Fibroblast of villous mesenchyme (primary cell): ENCODE data around the gene DTYMK. TPM values are rescaled to one million over a fixed set of nuclear protein-coding genes. Genes with fewer than 3 reads are reported as not detected.

Experiments used
- DNase-seq: peaks from one replicate; pipeline ENCODE4 v3.0.0-alpha.2; 2010; ENCODE audit warnings: low read depth
- H3K4me3 ChIP-seq: 2 replicates; pipeline ENCODE4 v1.5.1; 2011; ENCODE audit warnings: low read depth, mild to moderate bottlenecking, low read length
- total RNA-seq: library from RNA; depleted of rRNA; stranded (reverse); fragments of >200 nt; gene quantifications from 2 replicates; pipeline ENCODE4 v1.2.3, GENCODE V29; 2012
- TF ChIP-seq, protein P1 (sequence below): IDR thresholded peaks from 2 replicates; pipeline ENCODE4 v1.5.1; 2012; ENCODE audit warnings: low read depth, mild to moderate bottlenecking, low read length; ENCODE audit not compliant: insufficient read depth

Gene DTYMK
- total RNA-seq, 1 donor, result 33.2 TPM

DNA sequence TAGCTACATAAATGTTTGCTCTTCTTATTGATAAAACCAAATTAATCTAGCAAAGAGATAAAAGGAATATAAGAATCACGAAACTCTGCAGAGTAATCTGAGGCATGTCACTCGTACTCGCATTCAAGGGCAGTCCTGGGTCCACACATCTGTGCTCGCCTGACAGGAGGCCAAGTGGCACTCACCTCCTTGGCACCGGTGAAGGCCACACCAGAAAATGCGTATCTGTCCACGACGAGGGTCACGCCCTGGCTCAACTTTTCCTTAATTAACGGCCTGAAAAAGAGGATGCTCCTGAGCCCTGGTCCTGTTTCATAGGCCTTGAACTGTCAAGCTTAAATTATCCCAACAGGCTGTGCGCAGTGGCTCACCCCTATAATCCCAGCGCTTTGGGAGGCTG is 6.6 kb downstream of the DTYMK start:
- H3K4me3 ChIP-seq, result no peak overlapping the region
- DNase-seq, result no peak
- TF ChIP-seq, protein P1, sequence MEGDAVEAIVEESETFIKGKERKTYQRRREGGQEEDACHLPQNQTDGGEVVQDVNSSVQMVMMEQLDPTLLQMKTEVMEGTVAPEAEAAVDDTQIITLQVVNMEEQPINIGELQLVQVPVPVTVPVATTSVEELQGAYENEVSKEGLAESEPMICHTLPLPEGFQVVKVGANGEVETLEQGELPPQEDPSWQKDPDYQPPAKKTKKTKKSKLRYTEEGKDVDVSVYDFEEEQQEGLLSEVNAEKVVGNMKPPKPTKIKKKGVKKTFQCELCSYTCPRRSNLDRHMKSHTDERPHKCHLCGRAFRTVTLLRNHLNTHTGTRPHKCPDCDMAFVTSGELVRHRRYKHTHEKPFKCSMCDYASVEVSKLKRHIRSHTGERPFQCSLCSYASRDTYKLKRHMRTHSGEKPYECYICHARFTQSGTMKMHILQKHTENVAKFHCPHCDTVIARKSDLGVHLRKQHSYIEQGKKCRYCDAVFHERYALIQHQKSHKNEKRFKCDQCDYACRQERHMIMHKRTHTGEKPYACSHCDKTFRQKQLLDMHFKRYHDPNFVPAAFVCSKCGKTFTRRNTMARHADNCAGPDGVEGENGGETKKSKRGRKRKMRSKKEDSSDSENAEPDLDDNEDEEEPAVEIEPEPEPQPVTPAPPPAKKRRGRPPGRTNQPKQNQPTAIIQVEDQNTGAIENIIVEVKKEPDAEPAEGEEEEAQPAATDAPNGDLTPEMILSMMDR, result no peak

DNA sequence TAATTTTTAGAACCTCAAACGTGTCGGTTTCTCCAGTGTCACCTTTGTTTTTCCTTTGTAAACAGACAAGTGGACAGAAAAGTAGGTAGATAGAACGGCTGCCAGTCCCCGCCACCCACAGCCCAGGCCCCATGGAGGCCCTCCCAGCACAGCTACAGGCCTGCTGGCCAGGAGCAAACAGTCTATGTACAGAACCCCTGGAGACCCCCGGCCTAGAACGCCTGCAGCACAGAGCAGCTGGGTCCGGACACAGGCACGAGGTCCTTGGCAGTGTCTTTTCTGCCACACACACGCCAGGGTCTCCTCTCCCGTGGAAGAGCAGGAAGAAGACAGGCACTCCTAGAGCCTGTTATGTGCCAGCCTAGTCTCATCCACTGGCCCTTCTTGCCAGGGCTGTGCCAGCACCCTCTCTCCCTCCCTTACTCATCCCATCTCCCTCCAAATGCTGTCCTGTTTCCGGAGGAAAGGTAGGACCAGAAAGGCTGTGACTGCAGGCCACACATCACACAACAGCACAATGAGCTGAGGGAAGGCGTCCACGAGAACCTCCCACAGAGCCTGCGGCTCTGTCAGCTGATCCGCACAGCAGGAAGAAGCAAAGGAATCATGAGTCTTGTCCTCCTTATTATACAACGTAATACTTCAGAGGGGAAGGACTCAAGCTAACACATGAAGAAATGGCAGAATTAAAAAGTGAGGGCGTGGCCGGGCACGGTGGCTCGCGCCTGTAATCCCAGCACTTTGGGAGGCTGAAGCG is 7.7 kb downstream of the DTYMK start:
- TF ChIP-seq, protein P1, result no peak
- H3K4me3 ChIP-seq, result no peak overlapping the region
- DNase-seq, result no peak

DNA sequence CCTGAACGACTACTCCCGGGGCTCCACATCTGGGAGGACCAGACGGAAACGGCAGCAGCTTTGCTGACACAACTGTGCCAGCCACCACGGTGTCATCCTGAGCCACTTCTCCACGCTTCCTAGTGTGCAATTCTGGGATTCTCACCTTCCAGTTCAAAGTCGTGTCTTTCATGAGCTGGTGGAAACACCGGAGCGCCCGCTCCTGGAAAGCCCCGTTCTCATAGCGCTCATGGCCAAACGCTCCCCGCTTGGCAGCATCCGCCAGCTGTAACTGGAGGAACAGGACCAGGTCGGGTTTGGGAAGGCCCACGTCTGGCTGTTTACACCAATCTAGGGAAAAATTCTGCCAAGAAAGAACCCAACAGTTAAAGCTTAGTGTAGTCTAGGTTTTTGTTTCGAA is 8.3 kb downstream of the DTYMK start:
- no peak for DNase-seq
- TF ChIP-seq, protein P1, result no peak
- H3K4me3 ChIP-seq, result no peak overlapping the region

DNA sequence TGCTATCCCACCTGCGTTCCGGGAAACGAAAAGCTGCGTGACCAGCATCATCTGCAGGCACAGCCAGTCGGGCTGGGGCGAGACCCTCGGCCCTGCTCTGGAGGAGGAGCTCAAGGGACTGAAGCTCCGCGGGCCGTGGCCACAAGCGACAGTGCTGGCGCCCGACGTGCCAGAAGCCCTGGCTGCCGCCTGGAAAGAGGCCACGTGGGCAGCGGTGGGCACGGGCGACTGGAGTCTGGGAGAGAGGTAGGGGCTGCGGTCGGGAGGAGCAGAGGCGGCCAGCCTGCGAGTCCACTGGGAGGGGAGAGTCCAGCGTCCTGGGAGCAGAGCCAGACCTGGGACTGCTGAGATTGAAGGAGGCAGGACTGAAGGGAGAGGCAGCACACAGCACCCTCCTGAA is 9.2 kb downstream of the DTYMK start:
- TF ChIP-seq, protein P1, result no peak

DNA sequence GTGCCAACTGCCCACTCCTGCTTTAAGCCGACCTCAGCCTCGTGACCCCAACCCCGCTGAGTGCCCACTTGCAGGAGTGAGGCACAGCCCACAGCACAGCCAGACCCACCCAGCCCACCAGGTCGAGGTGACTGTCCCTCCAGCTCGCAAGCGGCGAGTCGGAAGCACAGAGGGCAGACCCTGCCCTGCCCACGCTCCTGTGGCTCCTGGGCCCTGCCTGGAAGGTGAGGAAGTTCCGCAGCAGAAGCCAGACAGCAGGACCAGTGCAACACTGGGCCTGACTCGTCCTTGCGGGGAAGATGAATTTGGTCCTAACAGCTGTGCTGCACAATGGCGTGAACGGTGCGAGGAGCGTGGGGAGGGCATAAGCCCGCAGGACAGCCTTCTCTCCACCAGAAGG is 9.9 kb downstream of the DTYMK start:
- DNase-seq, result no peak
- H3K4me3 ChIP-seq, result no peak overlapping the region

More for the DNA sequence above, 9.2 kb downstream of the DTYMK start:
- no peak for DNase-seq
- no peak overlapping the region for H3K4me3 ChIP-seq

DNA sequence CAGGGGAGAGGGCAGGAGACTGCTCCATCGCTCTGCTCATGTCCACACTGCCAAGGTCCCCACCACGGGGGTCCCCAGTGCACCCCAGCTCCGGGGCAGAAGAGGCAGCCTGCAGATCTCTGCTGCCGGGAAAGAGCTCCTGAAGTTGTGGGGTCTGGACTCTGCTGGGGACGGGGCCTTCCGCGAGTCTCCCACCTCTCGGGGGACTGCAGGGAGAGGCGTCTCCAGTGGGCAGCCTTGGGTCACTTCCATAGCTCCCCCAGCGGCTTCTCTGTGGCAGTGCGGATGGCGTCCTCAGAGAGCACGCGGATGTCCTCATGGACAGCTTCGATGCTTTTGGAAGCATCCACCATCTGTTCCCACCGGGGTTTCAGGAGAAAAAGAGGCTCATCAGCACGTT is 10.7 kb downstream of the DTYMK start:
- TF ChIP-seq, protein P1, result peak; percentile 11
- H3K4me3 ChIP-seq, result no peak overlapping the region
- no peak for DNase-seq

More for the DNA sequence above, 9.9 kb downstream of the DTYMK start:
- TF ChIP-seq, protein P1, result no peak
